LNCAP (cell line): ENCODE results near the gene COL5A1.

Experiments used
- CTCF ChIP-seq: fragments of 450-650 bp; IDR thresholded peaks from 2 replicates; pipeline ENCODE4 v1.5.1; 2017; ENCODE audit warnings: mild to moderate bottlenecking

The COL5A1 gene

GRCh38 chr9:134618833-134619447, 22.7 kb upstream of the COL5A1 start:
- TF ChIP-seq CTCF = no peak

- no peak for TF ChIP-seq CTCF
These were observed 22.1 kb upstream of the COL5A1 start for GRCh38 chr9:134619448-134619982.

GRCh38 chr9:134619983-134620661, 21.5 kb upstream of the COL5A1 start:
- TF ChIP-seq CTCF = no peak

GRCh38 chr9:134620751-134621557, 20.6 kb upstream of the COL5A1 start:
- no peak for TF ChIP-seq CTCF

GRCh38 chr9:134621558-134622110, 20.0 kb upstream of the COL5A1 start:
- TF ChIP-seq CTCF = no peak

GRCh38 chr9:134622896-134623257, 18.7 kb upstream of the COL5A1 start:
- TF ChIP-seq CTCF = no peak

GRCh38 chr9:134623258-134624066, 18.1 kb upstream of the COL5A1 start:
- no peak for TF ChIP-seq CTCF
